H9 (cell line): ENCODE measurements around the gene LMOD3. TPM values are rescaled to one million over a fixed set of nuclear protein-coding genes. Genes with fewer than 3 reads are reported as not detected.
A peak's percentile ranks its signal among the peaks of the same experiment; 100 is the strongest.

ENCODE experiments used
- DNase-seq: peaks from one replicate; pipeline ENCODE4 v3.0.0-alpha.2; 2017
- H2AFZ ChIP-seq: one replicate; pipeline ENCODE4 v1.6.1; 2013; ENCODE audit warnings: mild to moderate bottlenecking, low read length, control low read depth, moderate library complexity
- H2AK5ac ChIP-seq: 2 replicates; pipeline ENCODE4 v1.6.1; 2013; ENCODE audit warnings: low read length, control low read depth, mixed read lengths; ENCODE audit not compliant: insufficient read length
- H2BK120ac ChIP-seq: one replicate; pipeline ENCODE4 v1.6.1; 2013; ENCODE audit warnings: low read depth, mild to moderate bottlenecking, low read length, control low read depth, inconsistent platforms; ENCODE audit not compliant: poor library complexity, severe bottlenecking
- H2BK12ac ChIP-seq: 2 replicates; pipeline ENCODE4 v1.6.1; 2013; ENCODE audit warnings: low read length, control low read depth, mixed read lengths, low read depth; ENCODE audit not compliant: insufficient read length
- H2BK15ac ChIP-seq: 2 replicates; pipeline ENCODE4 v1.6.1; 2013; ENCODE audit warnings: low read depth, low read length, control low read depth
- H2BK20ac ChIP-seq: one replicate; pipeline ENCODE4 v1.6.1; 2013; ENCODE audit warnings: low read depth, mild to moderate bottlenecking, low read length, control low read depth, inconsistent platforms; ENCODE audit not compliant: poor library complexity, severe bottlenecking
- H2BK5ac ChIP-seq: 2 replicates; pipeline ENCODE4 v1.6.1; 2013; ENCODE audit warnings: low read length, control low read depth, mixed read lengths; ENCODE audit not compliant: insufficient read length
- H3K14ac ChIP-seq: 2 replicates; pipeline ENCODE4 v1.6.1; 2013; ENCODE audit warnings: low read length, control low read depth; ENCODE audit not compliant: insufficient read depth
- H3K18ac ChIP-seq: 2 replicates; pipeline ENCODE4 v1.6.1; 2013; ENCODE audit warnings: low read depth, mild to moderate bottlenecking, mixed read lengths, low read length, control low read depth; ENCODE audit not compliant: insufficient read length
- H3K23ac ChIP-seq: 2 replicates; pipeline ENCODE4 v1.6.1; 2013; ENCODE audit warnings: low read length, control low read depth, mixed read lengths, low read depth; ENCODE audit not compliant: insufficient read length
- H3K23me2 ChIP-seq: 2 replicates; pipeline ENCODE4 v1.6.1; 2013; ENCODE audit warnings: low read depth, mild to moderate bottlenecking, mixed read lengths, low read length, control low read depth; ENCODE audit not compliant: insufficient read length, poor library complexity, severe bottlenecking
- H3K27ac ChIP-seq: 2 replicates; pipeline ENCODE4 v1.5.1; 2013; ENCODE audit warnings: low read length, control low read depth, mixed read lengths, low read depth; ENCODE audit not compliant: insufficient read length
- H3K27me3 ChIP-seq: 2 replicates; pipeline ENCODE4 v1.6.1; 2013; ENCODE audit warnings: low read length, control low read depth, inconsistent platforms; ENCODE audit not compliant: insufficient read depth
- H3K4ac ChIP-seq: 2 replicates; pipeline ENCODE4 v1.6.1; 2013; ENCODE audit warnings: low read depth, mild to moderate bottlenecking, control low read depth, inconsistent platforms, low read length, moderate library complexity
- H3K4me1 ChIP-seq: 2 replicates; pipeline ENCODE4 v1.6.1; 2013; ENCODE audit warnings: low read length, control low read depth, inconsistent platforms; ENCODE audit not compliant: insufficient read depth
- H3K4me2 ChIP-seq: 2 replicates; pipeline ENCODE4 v1.6.1; 2013; ENCODE audit warnings: low read length, control low read depth, mixed read lengths; ENCODE audit not compliant: insufficient read length, insufficient read depth
- H3K56ac ChIP-seq: 2 replicates; pipeline ENCODE4 v1.6.1; 2013; ENCODE audit warnings: low read depth, mild to moderate bottlenecking, mixed read lengths, low read length, control low read depth; ENCODE audit not compliant: insufficient read length
- H3K79me1 ChIP-seq: 2 replicates; pipeline ENCODE4 v1.6.1; 2013; ENCODE audit warnings: low read depth, mild to moderate bottlenecking, moderate library complexity, low read length, control low read depth, inconsistent platforms; ENCODE audit not compliant: insufficient read depth, poor library complexity, severe bottlenecking
- H3K79me2 ChIP-seq: 2 replicates; pipeline ENCODE4 v1.6.1; 2013; ENCODE audit warnings: low read length, control low read depth, inconsistent platforms; ENCODE audit not compliant: insufficient read depth
- H3K9ac ChIP-seq: 2 replicates; pipeline ENCODE4 v1.6.1; 2013; ENCODE audit warnings: low read length, control low read depth, mixed read lengths; ENCODE audit not compliant: insufficient read length; ENCODE audit errors: extremely low read depth
- H3K9me3 ChIP-seq: one replicate; pipeline ENCODE4 v1.6.1; 2013; ENCODE audit warnings: low read depth, low read length, inconsistent platforms; ENCODE audit not compliant: control insufficient read depth
- H3T11ph ChIP-seq: one replicate; pipeline ENCODE4 v1.6.1; 2013; ENCODE audit warnings: mild to moderate bottlenecking, low read length, control low read depth, inconsistent platforms
- H4K20me1 ChIP-seq: one replicate; pipeline ENCODE4 v1.6.1; 2013; ENCODE audit not compliant: control insufficient read depth, insufficient read length, insufficient read depth
- H4K5ac ChIP-seq: 2 replicates; pipeline ENCODE4 v1.6.1; 2013; ENCODE audit warnings: low read depth, mild to moderate bottlenecking, mixed read lengths, low read length, control low read depth; ENCODE audit not compliant: insufficient read length
- H4K8ac ChIP-seq: replicated peaks from 2 replicates; pipeline ENCODE4 v1.6.1; 2013; ENCODE audit warnings: low read length, control low read depth, mixed read lengths, low read depth; ENCODE audit not compliant: insufficient read length
- H4K91ac ChIP-seq: 2 replicates; pipeline ENCODE4 v1.6.1; 2013; ENCODE audit warnings: low read depth, mild to moderate bottlenecking, moderate library complexity, mixed read lengths, low read length, control low read depth; ENCODE audit not compliant: insufficient read length
- H3K27ac Mint-ChIP-seq, 3 experiments: 2 replicates in 2 of 3; 3 replicates in 1 of 3; pipeline ENCODE4 v1.8.0; 2020 to 2021; ENCODE audit warnings: mixed read lengths in 3 of 3, mild to moderate bottlenecking in 1 of 3, moderate library complexity in 1 of 3
- H3K27me3 Mint-ChIP-seq: 2 replicates; pipeline ENCODE4 v1.8.0; 2021; ENCODE audit warnings: low read depth, mild to moderate bottlenecking, moderate library complexity, mixed read lengths
- H3K36me3 Mint-ChIP-seq, 3 experiments: 2 replicates in 2 of 3; 3 replicates in 1 of 3; pipeline ENCODE4 v1.8.0; 2020 to 2021; ENCODE audit warnings: low read depth in 3 of 3, mixed read lengths in 3 of 3; ENCODE audit not compliant: insufficient read depth in 1 of 3
- H3K4me1 Mint-ChIP-seq, 2 experiments: 2 replicates each; pipeline ENCODE4 v1.8.0; 2020; ENCODE audit warnings: mixed read lengths in 2 of 2
- H3K4me3 Mint-ChIP-seq, 2 experiments: 2 replicates in 1 of 2; 3 replicates in 1 of 2; pipeline ENCODE4 v1.8.0; 2020 to 2021; ENCODE audit warnings: mild to moderate bottlenecking in 2 of 2, mixed read lengths in 2 of 2, moderate library complexity in 1 of 2
- H3K9me3 Mint-ChIP-seq, 2 experiments: 2 replicates in 1 of 2; 3 replicates in 1 of 2; pipeline ENCODE4 v1.8.0; 2020; ENCODE audit warnings: mild to moderate bottlenecking in 2 of 2, mixed read lengths in 2 of 2, moderate library complexity in 1 of 2
- WGBS: extraction: QIAGEN DNeasy Blood & Tissue Kit; methylation state at CpG from one replicate; pipeline ENCODE4 v1.1.7; 2013; ENCODE audit warnings: missing lambda C conversion rate, low lambda C conversion rate, mixed read lengths; ENCODE audit not compliant: insufficient read length; ENCODE audit errors: extremely low coverage; 5-methylcytosine and 5-hydroxymethylcytosine counted together
- total RNA-seq: library from RNA; stranded (reverse); gene quantifications from 2 replicates; pipeline ENCODE4 v1.2.1, GENCODE V29; 2021
- TF ChIP-seq, protein P1 (sequence below): fragments of 200-600 bp; sonication (generic); conservative IDR thresholded peaks from 3 replicates; pipeline ENCODE4 v1.8.0; 2021; ENCODE audit warnings: antibody characterized with exemption, mild to moderate bottlenecking

LMOD3 gene
- total RNA-seq, 1 experiment from 2014 or later: not detected

DNA sequence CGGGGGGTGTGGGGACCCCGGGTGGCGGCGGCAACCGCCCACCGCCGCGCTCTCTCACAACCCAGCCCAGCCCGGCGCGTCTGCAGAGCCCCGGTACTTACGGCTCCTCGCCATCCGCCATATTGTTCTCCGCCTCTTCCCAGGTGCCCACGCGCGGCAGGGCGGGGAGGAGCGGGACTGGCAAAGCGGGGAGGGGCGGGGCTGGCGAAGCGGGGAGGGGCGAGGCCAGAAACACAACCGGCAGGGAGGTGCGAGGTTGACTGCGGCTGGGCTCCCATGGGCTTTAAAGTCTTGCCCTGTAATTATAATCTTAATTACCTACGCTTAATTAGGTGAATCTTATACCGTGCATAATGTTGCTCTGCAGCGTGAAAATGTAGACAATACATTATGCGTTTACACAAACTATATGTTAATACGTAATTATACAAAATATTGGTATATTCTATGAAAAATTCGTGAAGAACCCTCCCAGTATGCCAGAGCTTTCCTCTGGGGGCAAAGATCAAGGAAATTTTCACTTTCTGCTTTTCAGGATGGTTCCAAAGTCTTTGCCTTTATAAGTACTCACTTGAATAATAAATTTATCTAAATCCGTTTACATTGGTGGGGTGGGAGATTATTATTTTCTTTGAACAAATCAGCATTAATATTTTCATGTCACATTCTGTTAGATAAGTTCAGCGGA lies 42.0 kb downstream of the LMOD3 start, which contains the start of gene UBA3:
Gene UBA3, minus strand, starts transcription at position 133 of the 688 bp plus-strand sequence. Its CDS starts 12 bp downstream, at position 121.
- H3K4ac ChIP-seq: no peak within 1 kb of the TSS
- TF ChIP-seq, protein P1, sequence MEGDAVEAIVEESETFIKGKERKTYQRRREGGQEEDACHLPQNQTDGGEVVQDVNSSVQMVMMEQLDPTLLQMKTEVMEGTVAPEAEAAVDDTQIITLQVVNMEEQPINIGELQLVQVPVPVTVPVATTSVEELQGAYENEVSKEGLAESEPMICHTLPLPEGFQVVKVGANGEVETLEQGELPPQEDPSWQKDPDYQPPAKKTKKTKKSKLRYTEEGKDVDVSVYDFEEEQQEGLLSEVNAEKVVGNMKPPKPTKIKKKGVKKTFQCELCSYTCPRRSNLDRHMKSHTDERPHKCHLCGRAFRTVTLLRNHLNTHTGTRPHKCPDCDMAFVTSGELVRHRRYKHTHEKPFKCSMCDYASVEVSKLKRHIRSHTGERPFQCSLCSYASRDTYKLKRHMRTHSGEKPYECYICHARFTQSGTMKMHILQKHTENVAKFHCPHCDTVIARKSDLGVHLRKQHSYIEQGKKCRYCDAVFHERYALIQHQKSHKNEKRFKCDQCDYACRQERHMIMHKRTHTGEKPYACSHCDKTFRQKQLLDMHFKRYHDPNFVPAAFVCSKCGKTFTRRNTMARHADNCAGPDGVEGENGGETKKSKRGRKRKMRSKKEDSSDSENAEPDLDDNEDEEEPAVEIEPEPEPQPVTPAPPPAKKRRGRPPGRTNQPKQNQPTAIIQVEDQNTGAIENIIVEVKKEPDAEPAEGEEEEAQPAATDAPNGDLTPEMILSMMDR: no peak
- H2BK120ac ChIP-seq: no peak within 1 kb of the TSS
- H3K4me1 ChIP-seq: peaks cover 2% of the 10 kb centered on the region; the same call in 1 of the 2 replicates
- H3K4me3 Mint-ChIP-seq: peak within 1 kb of the TSS; percentile 85 to 92
- peaks cover 25 to 29% of the 10 kb centered on the region in 2 experiments for H3K4me1 Mint-ChIP-seq
- H3K4me2 ChIP-seq: peak within 1 kb of the TSS; percentile 92
- no peak within 1 kb of the TSS for H2BK5ac ChIP-seq
- no peak within 1 kb of the TSS for H4K5ac ChIP-seq
- DNase-seq: peak; percentile 92
- H3K27me3 Mint-ChIP-seq: no peaks in the 10 kb centered on the region; the same call in 1 of the 2 replicates
- no peak within 1 kb of the TSS for H4K8ac ChIP-seq
- no CpG with 5 or more reads among the region's 37 CpGs for WGBS
- no peak within 1 kb of the TSS for H4K91ac ChIP-seq
- no peak within 1 kb of the TSS for H3T11ph ChIP-seq
- no peak within 1 kb of the TSS for H2BK20ac ChIP-seq
- peaks cover 3% of the 10 kb centered on the region for H3K23me2 ChIP-seq
- H3K18ac ChIP-seq: no peak within 1 kb of the TSS
- no peak within 1 kb of the TSS for H2BK12ac ChIP-seq
- H3K9me3 Mint-ChIP-seq: no peaks in the 10 kb centered on the region
- no peak within 1 kb of the TSS for H2BK15ac ChIP-seq
- no peaks in the 10 kb centered on the region for H3K27me3 ChIP-seq
- H3K79me2 ChIP-seq: peaks cover 5% of the 10 kb centered on the region; the same call in 1 of the 2 replicates
- H3K27ac ChIP-seq: no peak within 1 kb of the TSS
- no peak within 1 kb of the TSS for H2AK5ac ChIP-seq
- H3K79me1 ChIP-seq: peaks cover 6% of the 10 kb centered on the region
- H2AFZ ChIP-seq: no peak within 1 kb of the TSS
- peak within 1 kb of the TSS; percentile 4 for H3K14ac ChIP-seq
- no peaks in the 10 kb centered on the region for H4K20me1 ChIP-seq
- no peak within 1 kb of the TSS for H3K23ac ChIP-seq
- peak within 1 kb of the TSS; percentile 70 for H3K9ac ChIP-seq
- no peak within 1 kb of the TSS for H3K56ac ChIP-seq
- no peaks in the 10 kb centered on the region for H3K9me3 ChIP-seq
- peaks cover 1 to 12% (median 8%) of the 10 kb centered on the region in 3 experiments; a peak in 6 of 7 replicates for H3K36me3 Mint-ChIP-seq
- H3K27ac Mint-ChIP-seq: peak within 1 kb of the TSS in 2 of 3 experiments; percentile 20 to 40; a peak in 5 of 7 replicates
